Ovary (tissue), 9 donors: ENCODE results near the gene WNK2. TPM values are rescaled to one million over a fixed set of nuclear protein-coding genes. Genes with fewer than 3 reads are reported as not detected.
A peak's percentile ranks its signal among the peaks of the same experiment; 100 is the strongest.

Source experiments
- DNase-seq, 5 donors: peaks; one replicate each; pipeline ENCODE4 v3.0.0-alpha.2; 2019 to 2020
- H3K27ac ChIP-seq, 2 donors: fragments of 200-600 bp; one replicate each; pipeline versions ENCODE4 v1.5.1 to v1.8.0; 2019 to 2022
- H3K27me3 ChIP-seq: fragments of 200-600 bp; one replicate; pipeline ENCODE4 v1.8.0; 2022
- H3K36me3 ChIP-seq: fragments of 200-600 bp; sonication (generic); one replicate; pipeline ENCODE4 v1.5.1; 2019
- H3K4me1 ChIP-seq: one replicate; pipeline ENCODE4 v1.8.1; 2013; ENCODE audit warnings: mild to moderate bottlenecking, moderate library complexity; ENCODE audit not compliant: insufficient read depth
- H3K4me3 ChIP-seq: fragments of 200-600 bp; sonication (generic); one replicate; pipeline ENCODE4 v1.5.1; 2017
- H3K9me3 ChIP-seq, 2 donors: fragments of 200-600 bp in 1 of 2; sonication (generic) in 1 of 2; one replicate each; pipeline versions ENCODE4 v1.5.1 to v1.8.1; 2013 to 2019; ENCODE audit warnings: mild to moderate bottlenecking in 1 of 2, moderate library complexity in 1 of 2
- CTCF ChIP-seq, 3 donors: fragments of 450-650 bp in 2 of 3; fragments of 200-600 bp in 1 of 3; IDR thresholded peaks; one replicate each; pipeline versions ENCODE4 v1.5.1 to v1.8.0; 2016 to 2022; ENCODE audit warnings: antibody characterized with exemption in 3 of 3, mild to moderate bottlenecking in 1 of 3
- EP300 ChIP-seq: sonication (generic); formaldehyde crosslinking; IDR thresholded peaks from one replicate; pipeline ENCODE4 v1.6.1; 2017; ENCODE audit warnings: antibody characterized with exemption
- POLR2A ChIP-seq: fragments of 450-650 bp; IDR thresholded peaks from one replicate; pipeline ENCODE4 v1.6.1; 2017; ENCODE audit warnings: antibody characterized with exemption, mild to moderate bottlenecking, moderate library complexity
- WGBS, 3 donors: extraction: QIAGEN DNeasy Blood & Tissue Kit in 1 of 3; methylation state at CpG; one replicate each; pipeline versions ENCODE4 v1.1.5 to v1.1.7; 2013 to 2017; 5-methylcytosine and 5-hydroxymethylcytosine counted together
- intact Hi-C, 4 donors: fragments of 100-400 bp; cut with DNase I; formaldehyde crosslinking; loops; one replicate each; pipeline versions ENCODE4 v1.11.0 to v1.15.1; 2022 to 2023
- polyA plus RNA-seq, 2 donors: library from polyadenylated mRNA; stranded (reverse); fragments of 200-250 nt in 1 of 2; fragments of 350-450 nt in 1 of 2; fragmentation: Illumina TruSeq in 1 of 2; extraction: RNeasy Lipid Tissue Mini Kit (QIAGEN cat#74804) in 1 of 2; gene quantifications; one replicate each; pipeline ENCODE4 v1.2.3, GENCODE V29; 2013 to 2014
- total RNA-seq, 7 donors: library from RNA; depleted of rRNA in 2 of 7; stranded (reverse); fragments of >200 nt in 2 of 7; fragmentation: NEBNext Ultra II Directional in 3 of 7; extraction: Animal tissue kit (Norgen Biotek cat#: 25700) in 3 of 7; gene quantifications; one replicate each; pipeline versions ENCODE4 v1.1.0 to v1.2.4, GENCODE V29; 2016 to 2023
- donor health status: DM: no; HTN: no; CAD: no; lungs with moderate emphysema.
- donor health status: DM: no; HTN: no; CAD: no.
- donor health status: Bipolar disorder and iron deficiency.
- donor health status: DM: yes; HTN: yes; CAD: no.
- donor health status: DM: no; HTN: no; CAD: no.
- donor health status: DM: yes; HTN: yes; CAD: no.

WNK2 gene
- total and polyA plus RNA-seq, 9 donors = 0.53 to 24.7 (median 4.4) TPM

DNA sequence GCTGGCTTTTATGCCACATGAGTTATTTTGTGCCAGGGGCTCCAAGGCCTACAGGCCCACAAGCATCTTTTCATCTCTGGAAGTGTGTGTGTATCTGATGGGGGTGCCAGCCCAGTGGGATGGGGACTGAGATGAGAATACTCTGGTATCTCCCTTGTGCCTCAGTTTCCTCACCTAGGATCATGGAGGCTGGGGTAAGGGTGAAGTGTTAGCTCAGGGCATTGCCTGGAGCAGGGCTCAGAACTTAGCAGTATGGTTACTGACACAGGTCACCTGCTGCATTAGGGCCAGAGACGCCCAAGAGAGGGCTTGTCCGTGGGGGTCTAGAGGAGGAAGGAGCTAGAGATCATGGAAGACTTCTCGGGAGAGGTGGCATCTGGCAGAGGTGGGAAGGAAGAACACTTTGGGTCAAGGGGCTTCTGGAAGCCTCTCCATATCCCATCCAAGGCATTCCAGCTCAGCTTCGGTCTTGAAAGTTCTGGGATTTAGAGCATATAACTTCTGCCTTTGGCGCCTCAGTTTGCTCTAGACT lies 742 bp upstream of the WNK2 start:
- no peaks in the 10 kb centered on the region for H3K27me3 ChIP-seq
- peak overlapping the region; percentile 40 for H3K4me3 ChIP-seq
- intact Hi-C loops = no loop called here
- WGBS, 3 donors = 57 to 70% (median 65%) methylated on average over 5 of the region's 5 CpGs
- H3K27ac ChIP-seq = no peak overlapping the region
- no peak for DNase-seq
- H3K9me3 ChIP-seq = no peaks in the 10 kb centered on the region
- no peaks in the 10 kb centered on the region for H3K36me3 ChIP-seq
- TF ChIP-seq CTCF (IDR thresholded peaks at IDR 0.05) = no peak
- no peak for TF ChIP-seq POLR2A
- TF ChIP-seq EP300 = no peak
- peaks cover 7% of the 10 kb centered on the region for H3K4me1 ChIP-seq

DNA sequence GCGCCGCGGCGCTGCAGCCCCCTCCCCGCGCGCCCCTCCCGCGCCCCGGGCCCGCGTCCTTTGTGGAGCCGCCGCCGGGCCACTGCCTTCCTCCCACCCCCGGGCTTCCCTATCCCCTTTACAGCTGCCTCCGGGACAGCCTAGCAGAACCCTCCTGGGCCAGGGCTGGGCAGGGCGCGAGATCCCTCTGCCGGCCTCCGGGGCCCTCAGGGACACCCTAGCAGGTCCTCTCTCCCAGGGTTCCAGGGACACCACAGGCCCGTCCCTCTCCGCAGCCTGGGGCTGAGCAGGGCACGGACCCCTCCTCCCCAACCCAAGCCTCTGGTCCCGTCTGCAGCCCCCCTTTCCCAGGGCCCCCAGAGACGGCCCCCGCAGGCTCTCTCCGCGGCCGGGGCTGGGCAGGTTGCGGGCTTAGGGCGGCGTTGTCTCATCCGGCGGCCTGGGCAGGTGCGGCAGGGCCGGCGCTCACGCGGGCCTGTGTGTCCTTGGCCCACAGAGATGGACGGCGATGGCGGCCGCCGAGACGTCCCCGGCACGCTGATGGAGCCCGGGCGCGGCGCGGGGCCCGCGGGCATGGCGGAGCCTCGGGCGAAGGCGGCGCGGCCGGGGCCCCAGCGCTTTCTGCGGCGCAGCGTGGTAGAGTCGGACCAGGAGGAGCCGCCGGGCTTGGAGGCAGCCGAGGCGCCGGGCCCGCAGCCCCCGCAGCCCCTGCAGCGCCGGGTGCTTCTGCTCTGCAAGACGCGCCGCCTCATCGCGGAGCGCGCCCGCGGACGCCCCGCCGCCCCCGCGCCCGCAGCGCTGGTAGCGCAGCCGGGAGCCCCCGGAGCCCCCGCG lies 710 bp downstream of the WNK2 start:
- H3K9me3 ChIP-seq = no peaks in the 10 kb centered on the region
- 1 to 4% (median 1%) methylated on average over 25 to 97 of the region's 97 CpGs for WGBS, 3 donors
- H3K4me1 ChIP-seq = peaks cover 7% of the 10 kb centered on the region

DNA sequence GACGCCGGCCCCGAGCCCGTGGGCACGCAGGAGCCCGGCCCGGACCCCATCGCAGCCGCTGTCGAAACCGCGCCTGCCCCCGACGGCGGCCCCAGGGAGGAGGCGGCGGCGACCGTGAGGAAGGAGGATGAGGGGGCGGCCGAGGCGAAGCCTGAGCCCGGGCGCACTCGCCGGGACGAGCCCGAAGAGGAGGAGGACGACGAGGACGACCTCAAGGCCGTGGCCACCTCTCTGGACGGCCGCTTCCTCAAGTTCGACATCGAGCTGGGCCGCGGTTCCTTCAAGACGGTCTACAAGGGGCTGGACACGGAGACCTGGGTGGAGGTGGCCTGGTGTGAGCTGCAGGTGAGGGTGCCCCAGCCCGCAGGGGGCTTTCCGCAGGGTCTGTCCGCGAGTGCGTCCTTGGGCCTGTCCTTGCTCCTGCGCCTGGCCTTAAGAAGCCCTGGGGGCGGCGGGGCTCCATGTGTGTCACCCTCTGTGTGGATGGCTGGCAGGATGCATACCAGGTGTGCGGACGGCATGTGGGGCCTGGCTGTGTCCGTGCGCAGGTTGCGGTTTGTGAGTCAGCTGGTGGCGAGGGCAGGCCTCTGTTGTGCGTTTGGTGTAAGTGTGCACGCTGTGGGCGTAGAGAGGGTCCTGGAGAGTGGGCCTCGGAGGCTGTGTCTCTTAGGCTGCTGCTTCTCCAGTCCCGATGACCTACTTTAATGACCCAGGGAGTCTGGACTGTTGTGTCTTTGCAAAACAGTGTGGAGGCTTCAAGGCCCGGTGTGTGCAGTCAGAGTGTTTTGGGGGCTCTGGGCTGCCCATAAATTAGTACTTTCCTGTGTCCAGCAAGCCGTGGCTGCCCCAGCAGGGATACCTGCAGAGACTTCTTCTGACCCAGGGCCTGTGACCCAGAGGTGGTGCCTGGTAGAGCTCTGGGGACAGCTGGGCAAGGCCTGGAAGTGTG lies 1.6 kb downstream of the WNK2 start:
- H3K4me3 ChIP-seq = peak overlapping the region; percentile 40
- TF ChIP-seq POLR2A = no peak
- intact Hi-C loops = no loop called here
- no peak for DNase-seq
- H3K27ac ChIP-seq = no peak overlapping the region
- H3K9me3 ChIP-seq = no peaks in the 10 kb centered on the region
- 57 to 80% (median 59%) methylated on average over 46 to 61 of the region's 61 CpGs for WGBS, 3 donors
- H3K4me1 ChIP-seq = peaks cover 7% of the 10 kb centered on the region
- no peaks in the 10 kb centered on the region for H3K27me3 ChIP-seq
- H3K36me3 ChIP-seq = no peaks in the 10 kb centered on the region

More for the DNA sequence above, 710 bp downstream of the WNK2 start:
- TF ChIP-seq CTCF (IDR thresholded peaks at IDR 0.05) (no peak), POLR2A (no peak)
- Histone ChIP-seq H3K27me3 (no peaks in the 10 kb centered on the region), H3K27ac (no peak overlapping the region), H3K4me3 (peak overlapping the region; percentile 40), H3K36me3 (no peaks in the 10 kb centered on the region)
- DNase-seq = peak in 1 of 5 donors; percentile 47
- intact Hi-C loops = no loop called here

GRCh38 chr9:93186215-93186945 lies 2.4 kb downstream of the WNK2 start:
- H3K36me3 ChIP-seq = no peaks in the 10 kb centered on the region
- H3K27me3 ChIP-seq = no peaks in the 10 kb centered on the region
- TF ChIP-seq POLR2A (no peak), EP300 (no peak), CTCF (IDR thresholded peaks at IDR 0.05) (no peak)
- WGBS, 3 donors = 85 to 87% (median 86%) methylated on average over 16 of the region's 16 CpGs
- no peak overlapping the region for H3K27ac ChIP-seq
- intact Hi-C loops = no loop called here
- no peaks in the 10 kb centered on the region for H3K9me3 ChIP-seq
- peaks cover 7% of the 10 kb centered on the region for H3K4me1 ChIP-seq
- DNase-seq = no peak
- H3K4me3 ChIP-seq = no peak overlapping the region
